GM21529 (cell line): ENCODE data around the gene PLD4.
"Not testable (repeated sequence)": the region's sequence is repeated elsewhere in the genome, so short reads cannot be mapped to it uniquely, and the experiment has no call there.

Experiments
- ATAC-seq: cut with Tn5 transposase; IDR thresholded peaks from one replicate; pipeline ENCODE4 v1.9.1; 2021; ENCODE audit not compliant: unreplicated experiment

PLD4 gene

DNA sequence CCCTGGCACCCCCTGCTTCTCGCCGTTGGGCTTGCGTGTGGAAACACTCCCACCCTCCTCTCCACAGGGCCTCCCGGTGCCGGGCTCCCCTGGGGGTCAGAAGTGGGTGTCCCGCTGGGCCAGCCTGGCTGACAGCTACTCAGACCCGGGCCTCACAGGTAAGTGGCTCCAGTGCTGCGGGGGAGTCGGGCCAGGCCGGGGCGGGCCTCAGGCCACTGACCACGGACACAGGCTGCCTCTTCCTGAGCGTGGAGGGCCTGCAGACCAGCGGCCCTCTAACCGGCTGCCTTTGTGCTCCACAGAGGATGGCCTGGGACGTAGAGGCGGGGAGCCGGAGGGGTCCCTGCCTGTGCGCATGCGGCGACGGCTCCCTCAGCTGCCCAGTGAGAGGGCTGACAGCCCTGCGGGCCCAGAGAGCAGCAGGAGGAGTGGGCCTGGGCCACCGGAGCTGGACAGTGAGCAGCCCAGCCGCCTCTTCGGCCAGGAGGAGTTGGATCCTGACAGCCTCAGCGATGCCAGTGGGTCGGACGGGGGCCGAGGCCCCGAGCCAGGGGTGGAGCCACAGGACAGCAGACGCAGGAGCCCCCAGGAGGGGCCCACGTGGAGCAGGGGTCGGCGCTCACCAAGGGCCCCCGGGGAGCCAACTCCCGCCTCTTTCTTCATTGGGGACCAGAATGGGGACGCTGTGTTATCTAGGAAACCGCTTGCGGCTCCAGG is 38.5 kb upstream of the PLD4 start:
- ATAC-seq = no peak

DNA sequence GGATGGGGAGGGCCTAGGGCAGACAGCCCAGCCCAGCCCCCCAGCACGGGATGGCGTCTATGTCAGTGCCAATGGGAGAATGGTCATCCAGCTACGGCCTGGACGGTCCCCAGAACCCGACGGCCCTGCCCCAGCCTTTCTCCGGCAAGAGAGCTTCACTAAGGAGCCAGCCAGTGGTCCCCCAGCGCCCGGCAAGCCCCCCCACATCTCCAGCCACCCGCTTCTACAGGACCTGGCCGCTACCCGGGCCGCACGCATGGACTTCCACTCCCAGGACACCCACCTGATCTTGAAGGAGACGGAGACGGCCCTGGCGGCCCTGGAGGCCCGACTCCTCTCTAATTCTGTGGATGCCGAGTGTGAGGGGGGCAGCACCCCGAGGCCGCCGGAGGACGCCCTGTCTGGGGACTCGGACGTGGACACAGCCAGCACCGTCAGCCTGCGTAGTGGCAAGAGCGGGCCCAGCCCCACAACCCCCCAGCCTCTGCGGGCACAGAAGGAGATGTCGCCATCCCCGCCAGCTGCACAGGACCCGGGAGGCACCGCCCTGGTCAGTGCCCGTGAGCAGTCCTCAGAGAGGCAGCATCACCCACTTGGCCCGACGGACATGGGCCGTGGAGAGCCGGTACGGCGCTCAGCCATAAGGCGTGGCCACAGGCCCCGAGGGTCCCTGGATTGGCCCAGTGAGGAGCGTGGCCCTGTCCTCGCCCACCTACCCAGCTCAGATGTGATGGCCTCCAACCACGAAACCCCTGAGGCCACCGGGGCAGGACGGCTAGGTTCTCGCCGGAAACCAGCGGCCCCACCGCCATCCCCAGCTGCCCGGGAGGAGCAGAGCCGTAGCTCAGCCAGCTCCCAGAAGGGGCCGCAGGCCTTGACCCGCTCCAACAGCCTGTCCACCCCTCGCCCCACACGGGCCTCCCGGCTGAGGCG is 37.7 kb upstream of the PLD4 start:
- no peak for ATAC-seq

DNA sequence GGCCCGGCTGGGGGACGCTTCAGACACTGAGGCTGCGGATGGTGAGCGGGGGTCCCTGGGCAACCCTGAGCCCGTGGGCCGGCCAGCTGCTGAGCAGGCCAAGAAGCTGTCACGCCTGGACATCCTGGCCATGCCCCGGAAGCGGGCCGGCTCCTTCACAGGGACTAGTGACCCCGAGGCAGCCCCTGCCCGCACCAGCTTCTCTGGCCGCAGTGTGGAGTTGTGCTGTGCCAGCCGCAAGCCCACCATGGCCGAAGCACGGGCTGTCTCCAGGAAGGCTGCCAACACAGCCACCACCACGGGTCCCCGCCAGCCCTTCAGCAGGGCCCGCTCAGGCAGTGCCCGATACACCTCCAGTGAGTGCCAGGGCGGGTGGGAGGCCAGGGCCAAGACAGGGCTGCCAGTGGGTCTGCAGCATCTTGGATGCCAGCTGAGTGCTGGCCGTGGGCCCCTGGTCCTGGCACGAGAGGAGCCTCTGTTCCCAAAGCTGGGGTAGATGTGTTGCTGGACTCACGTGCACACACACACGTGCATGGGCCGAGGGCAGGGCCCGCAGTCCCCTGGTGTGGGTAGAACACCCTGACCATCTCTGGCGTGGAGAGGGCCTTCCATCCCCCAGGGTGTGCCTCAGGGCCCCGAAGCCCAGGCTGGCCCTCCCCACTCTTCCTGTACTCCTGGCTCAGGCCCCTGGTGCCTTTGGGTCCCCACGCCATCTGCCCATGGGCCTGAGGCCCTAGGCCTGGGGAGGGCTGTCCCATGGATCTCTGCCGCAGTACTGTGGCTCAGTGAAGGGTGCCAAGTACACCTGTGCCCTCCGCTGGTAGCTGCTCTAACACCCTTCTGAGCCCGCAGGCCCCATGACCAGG is 36.8 kb upstream of the PLD4 start:
- no peak for ATAC-seq

DNA sequence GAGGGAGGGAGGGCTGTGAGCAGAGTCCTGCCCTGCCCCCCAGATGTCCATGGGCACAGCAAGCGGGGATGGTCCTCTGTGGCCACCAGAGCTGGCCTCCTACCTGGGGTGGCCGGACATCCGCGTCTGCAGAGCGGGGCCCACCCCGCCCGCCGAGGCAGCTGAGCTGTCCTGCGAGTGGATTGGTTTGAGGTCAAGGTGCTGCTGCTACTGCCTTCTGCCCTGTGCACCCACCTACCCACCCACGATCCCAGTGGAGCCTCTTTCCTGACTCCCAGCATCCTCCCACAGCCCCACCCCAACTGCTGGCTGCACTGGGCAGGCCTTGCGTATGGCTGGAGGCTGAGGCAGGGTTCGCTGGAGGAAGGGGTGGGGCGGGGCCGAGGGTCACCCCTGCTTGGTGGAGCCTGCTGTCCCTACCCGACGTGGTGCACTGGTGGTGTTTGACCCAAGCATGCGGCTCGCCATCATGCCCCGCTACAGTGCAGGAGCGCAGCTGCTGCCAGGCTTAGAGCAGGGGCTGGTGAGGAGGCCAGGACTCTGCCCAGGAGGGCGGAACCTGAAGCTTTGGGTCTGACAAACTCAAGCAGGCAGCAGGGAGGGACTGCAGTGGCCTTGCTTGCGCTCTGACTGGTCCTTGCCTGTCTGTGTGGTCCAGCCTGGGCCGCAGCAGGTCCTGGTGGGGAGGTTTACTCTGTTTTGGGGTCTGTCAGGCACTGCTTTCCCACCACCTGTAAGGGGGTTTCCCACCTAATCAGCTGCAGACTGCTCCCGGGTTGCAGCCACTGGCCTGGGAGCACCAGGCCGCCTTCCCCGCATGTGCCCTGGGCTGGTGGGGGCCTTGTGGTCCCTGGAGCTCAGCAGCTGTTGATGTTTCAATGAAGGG is 35.9 kb upstream of the PLD4 start:
- ATAC-seq = no peak

DNA sequence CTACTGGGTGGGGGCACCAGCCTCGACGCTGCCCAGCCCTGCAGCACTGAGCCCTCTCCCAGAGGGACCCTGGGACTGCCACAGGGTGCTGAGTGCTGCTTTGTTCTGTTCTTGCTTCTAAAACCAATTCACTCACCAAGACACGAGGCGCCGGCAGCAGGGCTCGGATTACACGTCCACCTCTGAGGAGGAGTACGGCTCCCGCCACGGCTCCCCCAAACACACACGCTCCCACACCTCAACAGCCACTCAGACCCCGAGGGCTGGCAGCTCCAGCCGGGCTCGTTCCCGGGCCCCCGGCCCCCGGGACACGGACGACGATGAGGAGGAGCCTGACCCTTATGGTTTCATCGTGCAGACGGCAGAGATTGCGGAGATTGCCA is 35.3 kb upstream of the PLD4 start:
- ATAC-seq = no peak

DNA sequence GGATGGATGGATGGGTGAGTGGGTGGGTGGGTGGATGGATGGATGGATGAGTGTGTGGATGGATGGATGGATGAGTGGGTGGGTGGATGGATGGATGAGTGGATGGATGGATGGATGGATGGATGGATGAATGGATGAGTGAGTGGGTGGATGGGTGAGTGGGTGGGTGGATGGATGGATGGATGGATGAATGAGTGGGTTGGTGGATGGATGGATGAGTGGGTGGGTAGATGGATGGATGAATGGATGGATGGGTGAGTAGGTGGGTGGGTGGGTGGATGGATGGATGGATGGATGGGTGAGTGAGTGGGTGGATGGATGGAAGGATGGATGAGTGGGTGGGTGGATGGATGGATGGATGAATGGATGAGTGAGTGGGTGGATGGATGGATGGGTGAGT is 34.4 kb upstream of the PLD4 start:
- not testable (repeated sequence) for ATAC-seq

DNA sequence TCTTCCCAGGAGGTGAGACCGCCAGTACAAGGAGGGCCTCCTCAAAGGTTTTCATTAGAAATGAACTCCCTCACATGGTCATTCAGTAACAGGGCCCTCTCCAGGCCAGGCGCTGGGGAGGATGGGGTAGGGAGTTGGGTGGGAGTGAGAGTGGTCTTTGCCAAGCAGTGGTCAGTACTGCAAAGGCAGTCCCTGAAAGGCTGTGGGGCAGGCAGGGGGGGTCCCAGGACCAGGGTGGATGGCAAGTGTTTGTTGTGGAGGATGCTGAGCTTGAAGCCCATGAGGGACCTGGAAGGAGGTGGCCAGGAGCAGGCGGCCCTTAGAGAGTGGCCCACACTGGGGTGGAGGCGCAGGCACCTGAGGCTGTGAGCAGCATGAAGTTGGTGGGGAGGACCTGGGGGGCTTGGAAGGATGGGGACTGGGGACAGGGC is 33.5 kb upstream of the PLD4 start:
- ATAC-seq = no peak

DNA sequence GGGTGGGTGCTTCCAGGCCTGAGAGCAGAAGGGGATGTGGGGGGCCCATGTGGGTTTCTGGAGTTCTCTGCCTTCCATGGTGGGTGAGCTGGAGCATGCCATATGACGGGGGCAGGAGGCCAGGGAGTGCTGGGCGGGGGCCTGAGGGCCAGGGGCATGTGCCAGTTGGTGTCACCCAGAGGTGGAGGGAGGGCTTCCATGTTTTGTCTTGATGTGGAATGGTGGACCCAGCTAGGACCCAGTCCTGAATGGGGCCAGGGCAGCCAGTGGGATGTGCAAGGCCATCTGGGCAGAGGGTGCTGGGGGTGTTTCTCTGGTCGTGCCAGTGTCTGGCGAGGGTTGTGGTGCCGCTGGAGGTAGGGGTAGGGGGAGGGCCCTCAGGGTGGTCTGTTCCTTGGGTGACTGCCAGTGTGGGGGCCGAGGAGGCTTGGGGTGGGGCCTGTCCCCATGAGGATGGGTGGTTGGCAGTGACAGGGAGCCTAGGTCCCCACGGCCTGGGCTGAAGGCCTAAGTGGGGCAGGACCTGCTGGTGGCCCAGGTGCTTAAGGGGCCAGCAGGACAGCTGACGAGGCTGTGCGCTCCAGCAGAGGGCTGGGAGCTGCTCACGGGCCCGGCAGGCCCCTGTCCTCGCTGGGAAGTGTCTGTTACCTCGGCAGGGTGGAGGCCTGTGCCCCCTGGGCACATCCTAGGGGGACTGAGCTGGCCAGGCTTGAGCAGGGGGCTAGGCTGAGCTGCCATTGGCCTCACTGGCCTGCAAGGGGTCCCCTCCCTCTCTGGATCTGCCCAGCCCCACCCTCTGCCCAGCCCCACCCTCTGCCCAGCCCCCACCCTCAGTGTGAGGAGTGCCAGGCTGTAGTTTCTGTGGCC is 32.8 kb upstream of the PLD4 start:
- ATAC-seq = no peak

DNA sequence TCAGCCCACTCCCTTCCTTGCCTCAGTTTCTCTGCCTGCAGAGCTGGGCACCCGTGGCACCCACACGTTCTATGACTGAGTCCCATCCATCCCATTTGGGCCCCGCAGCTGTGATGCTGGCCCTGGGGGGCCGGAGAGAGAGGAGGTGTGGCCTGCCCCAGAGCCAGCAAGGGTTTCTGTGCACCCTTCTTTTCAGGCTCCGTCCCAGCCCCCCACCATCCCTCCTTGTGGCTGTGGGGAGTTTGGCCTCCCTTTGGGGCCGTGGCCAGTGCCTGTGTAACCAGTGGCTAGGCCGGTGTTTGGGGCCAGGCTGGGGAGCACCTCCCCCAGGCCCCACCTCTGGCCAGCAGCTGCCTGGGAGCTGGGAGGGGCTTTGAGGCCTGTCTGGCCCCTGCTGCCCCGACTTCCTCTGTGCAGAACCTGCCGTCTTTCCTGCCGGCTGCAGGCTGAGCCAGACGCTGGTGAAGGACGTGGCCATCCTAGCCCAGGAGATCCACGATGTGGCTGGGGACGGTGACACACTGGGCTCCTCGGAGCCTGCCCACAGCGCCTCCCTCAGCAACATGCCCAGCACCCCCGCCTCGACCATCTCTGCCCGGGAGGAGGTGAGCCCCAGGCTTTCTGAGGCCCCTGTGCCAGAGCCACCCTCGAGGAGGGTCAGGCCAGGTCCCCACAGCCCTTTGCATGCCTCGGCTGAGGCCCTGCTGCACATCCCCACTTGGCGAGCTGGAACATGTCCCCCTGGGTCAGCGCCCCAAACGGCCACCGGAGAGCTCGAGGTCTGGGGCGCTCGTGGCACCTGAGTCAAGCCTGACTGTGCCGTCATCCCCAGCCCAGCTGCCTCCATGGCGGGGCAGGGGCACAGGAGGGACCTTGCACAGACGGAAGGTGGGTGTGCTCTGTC is 31.9 kb upstream of the PLD4 start:
- no peak for ATAC-seq

DNA sequence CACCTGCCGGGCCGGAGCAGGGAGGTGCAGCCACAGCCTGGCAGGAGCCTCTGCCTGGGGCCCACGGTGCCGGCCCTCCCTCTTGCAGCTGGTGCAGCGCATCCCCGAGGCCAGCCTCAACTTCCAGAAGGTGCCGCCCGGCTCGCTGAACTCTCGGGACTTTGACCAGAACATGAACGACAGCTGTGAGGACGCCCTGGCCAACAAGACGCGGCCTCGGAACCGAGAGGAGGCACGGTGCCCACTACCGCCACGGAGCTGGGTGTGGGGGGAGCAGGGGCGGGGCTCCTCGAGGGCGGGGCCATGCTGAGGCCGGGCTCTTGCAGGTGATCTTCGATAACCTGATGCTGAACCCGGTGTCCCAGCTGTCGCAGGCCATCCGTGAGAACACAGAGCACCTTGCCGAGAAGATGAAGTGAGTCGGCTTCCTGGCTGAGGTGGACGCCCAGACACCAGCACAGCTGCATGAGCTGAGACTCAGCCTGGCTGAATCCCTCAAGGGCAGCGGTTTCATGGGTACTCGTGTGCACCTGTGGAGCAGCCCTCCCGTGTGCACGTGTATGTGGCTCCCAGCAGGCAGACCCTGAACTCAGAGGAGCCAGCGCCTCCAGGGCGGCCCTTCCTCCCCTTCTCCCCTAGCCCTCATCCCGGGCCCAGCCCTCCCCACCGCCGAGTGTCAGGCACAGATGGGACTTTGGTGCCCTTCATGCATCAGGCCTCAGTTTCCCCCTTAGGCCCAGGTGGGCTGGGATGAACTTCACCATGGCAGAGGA is 31.1 kb upstream of the PLD4 start:
- ATAC-seq = no peak

DNA sequence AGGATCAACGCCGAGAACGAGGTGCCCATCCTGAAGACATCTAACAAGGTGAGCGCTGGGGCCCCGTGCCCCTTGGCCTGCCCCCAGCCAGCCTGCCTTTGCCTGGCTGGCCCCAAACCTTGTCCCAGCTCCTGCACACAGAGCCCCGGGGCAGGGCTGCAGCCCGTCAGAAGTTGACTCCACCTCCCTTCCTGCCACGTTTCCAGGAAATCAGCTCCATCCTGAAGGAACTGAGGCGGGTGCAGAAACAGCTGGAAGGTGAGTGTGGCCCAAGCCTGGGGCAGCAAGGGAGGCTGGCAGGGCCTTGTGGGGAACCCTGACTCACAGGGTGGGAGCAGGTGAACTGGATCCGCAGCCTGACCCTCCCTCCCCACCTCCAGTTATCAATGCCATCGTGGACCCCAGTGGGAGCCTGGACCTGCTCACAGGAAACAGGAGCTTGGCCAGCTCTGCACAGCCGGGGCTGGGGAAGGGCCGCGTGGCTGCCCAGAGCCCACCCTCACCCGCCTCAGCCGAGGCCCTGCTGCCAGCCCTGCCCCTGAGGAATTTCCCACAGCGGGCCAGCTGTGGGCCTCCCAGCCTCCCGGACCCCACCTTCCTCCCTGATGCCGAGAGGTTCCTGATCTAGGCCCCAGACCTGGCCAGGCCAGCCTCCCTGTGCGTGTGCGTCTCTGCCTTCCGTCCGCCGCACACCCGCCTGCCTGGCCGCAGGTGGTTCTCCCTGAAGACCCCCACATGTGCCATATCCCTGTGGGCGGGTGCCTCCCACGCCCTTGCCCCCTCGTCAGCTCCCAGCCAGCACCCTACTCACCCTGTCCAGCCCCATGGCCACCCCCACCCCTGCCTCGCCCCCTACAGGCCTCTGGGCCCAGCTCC is 30.1 kb upstream of the PLD4 start:
- no peak for ATAC-seq

DNA sequence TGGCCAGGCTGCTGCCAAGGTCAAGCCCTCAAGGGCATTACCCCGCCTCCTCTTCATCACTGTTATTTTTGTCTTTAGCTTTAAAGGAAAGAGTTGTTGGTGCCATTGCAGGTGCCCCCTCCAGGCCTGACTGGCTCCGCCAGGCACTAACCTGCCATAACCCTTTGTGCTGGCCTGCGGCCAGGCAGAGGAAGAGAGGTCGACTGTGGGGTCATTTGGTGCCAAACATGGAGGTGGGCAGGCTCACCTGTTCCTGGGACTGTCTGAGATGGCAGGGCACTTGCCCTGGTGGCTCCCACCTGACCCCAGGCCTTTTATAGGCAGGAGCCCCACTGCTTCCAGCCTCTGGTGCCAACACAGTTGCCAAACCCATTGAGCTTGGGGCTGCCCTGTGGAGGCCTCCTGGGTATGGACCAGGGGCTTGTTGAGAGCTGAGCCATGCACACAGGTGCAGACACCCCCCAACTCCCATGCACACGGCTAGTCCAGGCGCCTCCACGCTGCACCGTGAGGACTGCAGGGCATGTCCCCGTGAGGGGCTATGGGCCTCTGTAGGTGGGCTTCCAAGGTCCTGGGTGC is 29.4 kb upstream of the PLD4 start:
- ATAC-seq = no peak

DNA sequence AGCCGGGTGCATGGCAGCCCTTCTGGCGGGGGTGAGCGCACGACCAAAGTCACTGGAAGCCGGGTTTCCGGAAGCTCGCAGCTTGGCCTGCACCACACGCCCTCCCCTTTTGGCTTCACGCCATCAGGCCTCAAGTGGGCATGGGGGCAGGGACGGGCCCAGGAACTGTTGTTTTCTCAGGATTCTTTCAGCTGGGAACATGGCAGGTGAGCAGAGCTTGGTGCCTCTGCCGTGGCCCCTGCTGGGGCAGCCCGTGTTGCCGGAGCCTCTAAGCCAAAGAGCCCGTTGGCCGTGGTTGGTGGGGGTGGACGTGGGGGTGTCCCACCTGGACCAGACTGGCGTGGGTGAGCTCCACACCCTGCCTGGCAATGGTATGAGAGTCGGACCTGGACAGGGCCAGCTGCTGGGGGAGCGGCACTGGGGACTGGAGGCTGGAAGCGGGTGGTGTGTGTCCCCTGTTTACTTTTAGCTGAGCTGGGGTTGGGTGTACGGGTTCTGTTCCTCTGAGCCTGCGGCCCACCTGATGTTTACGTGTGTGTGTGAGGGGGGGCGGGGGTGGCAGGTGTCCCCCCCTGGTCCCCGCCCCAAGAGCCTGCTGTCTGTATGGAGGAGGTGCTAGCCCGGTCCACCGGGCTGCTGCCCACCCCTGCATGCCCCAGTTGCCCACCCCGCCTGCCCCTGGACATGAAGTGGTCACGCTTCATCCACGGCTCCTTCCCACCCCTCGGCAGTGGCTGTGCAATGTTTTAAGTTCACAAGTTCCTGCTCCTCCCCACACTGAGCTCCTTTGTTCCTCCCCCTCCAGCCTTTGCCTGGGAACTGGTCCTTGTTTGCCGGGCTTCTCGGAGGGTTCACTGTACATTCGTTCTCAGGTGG is 28.7 kb upstream of the PLD4 start:
- ATAC-seq = no peak

DNA sequence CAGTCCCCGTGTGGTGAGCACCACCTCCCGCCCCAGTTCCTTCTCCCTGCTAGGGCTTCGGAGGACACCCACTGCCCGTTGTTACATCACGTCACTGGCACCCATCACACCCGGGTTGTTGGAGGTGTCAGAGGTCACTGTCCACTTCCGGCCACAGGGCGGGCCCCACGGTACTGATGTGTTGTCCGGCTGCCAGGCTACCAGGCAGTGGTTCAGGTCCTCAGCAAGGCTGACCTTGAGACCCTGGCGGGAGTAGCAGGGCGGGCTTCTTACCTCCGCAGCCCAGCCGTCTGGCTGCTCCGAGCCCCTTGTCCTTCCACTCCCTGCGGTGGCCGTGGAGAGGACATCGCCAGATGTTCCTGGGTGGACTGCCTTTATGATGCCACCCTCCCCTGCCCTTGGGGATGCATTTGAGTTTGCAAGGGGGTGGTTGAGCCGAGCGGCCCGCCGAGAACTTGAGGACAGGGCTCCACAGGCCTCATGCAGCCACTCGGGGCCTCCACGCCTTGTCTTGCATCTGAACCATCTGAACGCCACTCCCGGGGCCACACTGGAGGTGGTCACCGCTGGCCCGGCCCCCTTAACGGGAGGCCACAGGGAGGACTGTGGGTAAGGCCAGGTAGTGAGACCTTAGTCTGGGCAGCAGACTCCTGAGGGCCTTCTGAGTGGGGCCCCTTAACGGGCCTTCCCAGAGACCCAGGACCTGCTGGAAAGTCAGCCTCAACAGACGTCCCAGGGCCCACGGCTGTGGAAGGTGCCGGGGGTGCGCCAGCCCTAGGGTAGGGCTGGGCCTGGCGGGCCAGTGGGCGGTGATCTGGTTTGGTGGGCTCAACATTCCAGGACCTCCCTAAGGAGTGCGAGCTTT is 27.1 kb upstream of the PLD4 start:
- no peak for ATAC-seq

DNA sequence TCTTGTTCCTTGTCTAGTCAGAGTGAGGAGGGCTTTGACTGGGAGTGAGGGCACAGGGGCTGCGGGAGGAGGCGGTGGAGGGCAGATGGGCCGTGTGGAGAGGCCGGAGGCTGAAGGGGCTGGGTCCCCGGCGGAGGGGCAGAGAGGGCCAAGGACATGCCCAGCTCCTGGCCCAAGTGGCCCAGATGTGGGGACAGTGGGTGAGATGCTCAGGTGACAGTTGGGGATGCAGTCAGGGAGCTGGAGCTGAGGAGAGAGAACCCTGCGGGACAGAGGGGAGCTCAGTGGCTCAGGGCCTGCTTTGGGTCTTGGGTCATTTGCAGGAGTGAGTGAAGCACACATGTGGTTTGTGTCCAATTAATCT is 26.5 kb upstream of the PLD4 start:
- ATAC-seq = no peak
